ENCODE data around the gene MYO1E.

The MYO1E gene

DNA sequence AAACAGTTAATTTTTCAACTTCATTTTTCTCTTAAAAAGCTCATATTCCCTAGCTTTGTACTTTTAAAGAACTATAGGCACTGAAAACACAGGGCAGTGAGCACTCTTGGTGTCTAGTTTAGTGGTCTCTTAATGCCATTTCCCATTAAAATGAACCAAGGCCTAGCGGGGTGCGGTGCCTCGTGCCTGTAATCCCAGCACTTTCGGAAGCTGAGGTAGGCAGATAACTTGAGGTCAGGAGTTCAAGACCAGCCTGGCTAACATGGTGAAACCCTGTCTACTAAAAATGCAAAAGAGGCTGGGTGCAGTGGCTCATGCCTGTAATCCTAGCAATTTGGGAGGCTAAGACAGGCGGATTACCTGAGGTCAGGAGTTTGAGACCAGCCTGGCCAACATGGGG lies 120.5 kb downstream of the MYO1E start:
- H3K4me3 ChIP-seq (ENCODE audit: low read depth, low read length): no peak overlapping the region
- no peak overlapping the region for H3K27ac ChIP-seq
- peaks cover 20% of the 10 kb centered on the region for H3K36me3 ChIP-seq (replicated peaks)
- in situ Hi-C loops (cut with HindIII; ENCODE audit: low pct_ligation_motif_present, low sequenced_read_pairs): no loop called here
- no peak for DNase-seq
- H3K27me3 ChIP-seq (replicated peaks): no peaks in the 10 kb centered on the region
- no peak for TF ChIP-seq CTCF (IDR thresholded peaks at IDR 0.05; ENCODE audit: low read depth, low read length, missing control alignments)

DNA sequence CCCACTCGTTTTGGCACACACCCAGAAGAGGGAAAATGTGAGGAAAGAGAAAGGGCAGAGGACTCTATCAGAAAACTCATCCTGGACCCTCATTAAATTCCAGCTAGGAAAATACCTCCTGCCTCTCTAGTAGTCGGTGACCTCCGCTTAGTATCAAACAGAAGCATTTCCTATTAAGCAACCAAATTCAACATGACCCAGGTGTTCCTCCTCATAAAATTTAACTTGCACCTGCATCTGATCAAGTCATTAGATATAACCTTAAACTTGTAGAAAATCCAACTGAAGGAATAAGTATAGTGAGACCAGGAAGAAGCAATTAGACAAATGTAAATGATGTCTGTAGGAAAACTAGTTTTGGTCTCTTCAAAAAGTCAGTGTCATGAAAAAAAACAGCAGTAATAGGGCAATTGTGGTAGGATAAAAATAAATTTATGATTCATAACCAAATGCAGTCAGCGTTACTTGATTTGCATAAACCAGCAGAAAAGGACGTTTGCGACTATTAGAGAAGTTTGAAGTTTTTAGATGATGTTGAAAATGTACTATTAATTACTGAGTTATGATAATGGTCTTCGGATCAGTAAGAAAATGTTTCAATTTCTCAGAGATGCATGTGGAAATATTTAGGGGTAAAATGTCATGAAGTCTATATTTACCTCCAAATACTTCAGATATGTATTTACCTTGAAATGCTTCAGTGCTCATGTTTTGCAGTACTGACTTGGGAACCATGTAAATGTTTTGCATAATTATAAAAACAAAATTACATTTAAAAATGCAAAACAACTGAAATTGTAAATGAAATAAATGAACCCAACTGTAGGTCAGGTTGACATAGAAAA lies 121.4 kb downstream of the MYO1E start:
- peaks cover 23% of the 10 kb centered on the region for H3K36me3 ChIP-seq (replicated peaks)
- H3K27ac ChIP-seq: no peak overlapping the region
- no peaks in the 10 kb centered on the region for H3K27me3 ChIP-seq (replicated peaks)
- DNase-seq: no peak
- in situ Hi-C loops (cut with HindIII; ENCODE audit: low pct_ligation_motif_present, low sequenced_read_pairs): no loop called here
- no peak overlapping the region for H3K4me3 ChIP-seq (ENCODE audit: low read depth, low read length)
- no peak for TF ChIP-seq CTCF (IDR thresholded peaks at IDR 0.05; ENCODE audit: low read depth, low read length, missing control alignments)

GRCh38 chr15:59250249-59250648 lies 122.4 kb downstream of the MYO1E start:
- Histone ChIP-seq H3K36me3 (replicated peaks) (peaks cover 21% of the 10 kb centered on the region), H3K27me3 (replicated peaks) (no peaks in the 10 kb centered on the region), H3K27ac (no peak overlapping the region), H3K4me3 (ENCODE audit: low read depth, low read length) (no peak overlapping the region)
- no peak for TF ChIP-seq CTCF (IDR thresholded peaks at IDR 0.05; ENCODE audit: low read depth, low read length, missing control alignments)
- in situ Hi-C loops (cut with HindIII; ENCODE audit: low pct_ligation_motif_present, low sequenced_read_pairs): no loop called here
- no peak for DNase-seq

DNA sequence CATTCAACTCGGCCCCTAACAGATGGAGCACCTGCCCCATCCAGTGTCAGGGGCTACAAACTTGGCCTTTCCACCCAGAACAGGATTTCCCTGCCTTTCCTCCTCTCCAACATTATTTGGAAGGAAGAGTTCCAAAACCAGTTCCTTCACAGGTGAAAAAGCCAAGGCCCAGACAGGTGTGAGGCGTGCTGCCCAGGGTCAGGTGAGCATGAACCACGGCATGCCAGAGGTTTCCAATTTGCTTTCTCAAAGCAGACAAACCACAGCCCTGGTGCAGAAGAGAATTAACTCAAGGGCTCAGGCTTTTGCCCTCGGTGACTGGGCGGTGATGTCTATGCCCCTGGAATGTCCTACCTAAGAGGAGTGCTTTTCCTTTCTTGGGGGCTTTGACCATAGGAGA lies 122.9 kb downstream of the MYO1E start:
- peaks cover 18% of the 10 kb centered on the region for H3K36me3 ChIP-seq (replicated peaks)
- no peak for TF ChIP-seq CTCF (IDR thresholded peaks at IDR 0.05; ENCODE audit: low read depth, low read length, missing control alignments)
- no peak overlapping the region for H3K27ac ChIP-seq
- DNase-seq: no peak
- H3K27me3 ChIP-seq (replicated peaks): no peaks in the 10 kb centered on the region
- H3K4me3 ChIP-seq (ENCODE audit: low read depth, low read length): no peak overlapping the region
- in situ Hi-C loops (cut with HindIII; ENCODE audit: low pct_ligation_motif_present, low sequenced_read_pairs): no loop called here

- peaks cover 17% of the 10 kb centered on the region for H3K36me3 ChIP-seq (replicated peaks)
- H3K4me3 ChIP-seq (ENCODE audit: low read depth, low read length): no peak overlapping the region
- TF ChIP-seq CTCF (IDR thresholded peaks at IDR 0.05; ENCODE audit: low read depth, low read length, missing control alignments): peak; percentile 80
- DNase-seq: peak; percentile 59
- H3K27ac ChIP-seq: no peak overlapping the region
- in situ Hi-C loops (cut with HindIII; ENCODE audit: low pct_ligation_motif_present, low sequenced_read_pairs): no loop called here
- no peaks in the 10 kb centered on the region for H3K27me3 ChIP-seq (replicated peaks)
These were observed 125.3 kb downstream of the MYO1E start for GRCh38 chr15:59247364-59247763.

DNA sequence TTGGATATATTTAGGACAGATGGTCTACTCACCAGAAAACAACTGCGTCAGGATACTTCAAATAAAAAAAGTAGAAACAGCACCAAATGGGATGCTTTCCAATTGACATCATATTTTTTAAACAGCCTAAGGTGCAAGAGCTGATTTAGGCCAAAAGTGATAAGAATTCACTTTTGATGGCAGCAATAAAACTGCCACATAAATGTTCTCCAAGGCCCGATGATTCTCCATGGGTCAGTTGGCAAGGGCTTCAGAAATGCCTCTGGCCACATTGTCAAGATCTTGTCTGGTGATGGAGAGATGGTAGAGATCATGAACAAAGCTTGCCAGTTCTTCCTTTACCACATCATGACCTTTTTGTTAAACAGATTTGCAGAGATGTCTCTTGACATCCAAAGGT lies 127.1 kb downstream of the MYO1E start:
- H3K36me3 ChIP-seq (replicated peaks): peaks cover 19% of the 10 kb centered on the region
- TF ChIP-seq CTCF (IDR thresholded peaks at IDR 0.05; ENCODE audit: low read depth, low read length, missing control alignments): no peak
- H3K4me3 ChIP-seq (ENCODE audit: low read depth, low read length): no peak overlapping the region
- no peak overlapping the region for H3K27ac ChIP-seq
- in situ Hi-C loops (cut with HindIII; ENCODE audit: low pct_ligation_motif_present, low sequenced_read_pairs): no loop called here
- no peaks in the 10 kb centered on the region for H3K27me3 ChIP-seq (replicated peaks)
- DNase-seq: no peak
